HCT116 (cell line): ENCODE measurements around the gene SLC5A6. TPM values are rescaled to one million over a fixed set of nuclear protein-coding genes. Genes with fewer than 3 reads are reported as not detected.

Experiments used
- ATAC-seq: fragments of 200-7000 bp; cut with Tn5 transposase; 2 replicates; pipeline ENCODE4 v1.9.1; 2020; ENCODE audit warnings: mild to moderate bottlenecking, moderate library complexity
- BruUV-seq: library from RNA; stranded (reverse); fragments of 400-500 nt; replicated peaks from 2 replicates; lab custom pipeline; 2021; lab: Mats Ljungman, UMichigan
- CTCF ChIA-PET: fragments of 300-600 bp; sonication (Branson Sonifier 250); formaldehyde crosslinking; loops from one replicate; lab custom pipeline; 2021; ENCODE audit warnings: antibody characterized with exemption; lab: Charles Lee
- POLR2A ChIA-PET: fragments of 300-600, 350-600 bp; sonication (Branson Sonifier 250); formaldehyde crosslinking; loops from one replicate; lab custom pipeline; 2021; ENCODE audit warnings: antibody characterized with exemption; lab: Charles Lee
- RAD21 ChIA-PET, 2 experiments: fragments of 300-600 bp; sonication (Branson Sonifier 250); formaldehyde crosslinking; loops; one replicate each; lab custom pipeline; 2023; ENCODE audit warnings: low total read pairs in 2 of 2; ENCODE audit not compliant: uncharacterized antibody in 2 of 2, unreplicated experiment in 2 of 2, low non-redundant PET in 1 of 2; lab: Charles Lee
- DNase-seq: peaks from one replicate; pipeline ENCODE4 v3.0.0-alpha.2; 2010; ENCODE audit warnings: low read depth, low spot score
- H2AFZ ChIP-seq: fragments of 200-600 bp; shearing (Covaris generic), sonication (generic); 2 replicates; pipeline ENCODE4 v1.6.1; 2017; ENCODE audit warnings: low read depth, mixed run types, mixed read lengths, antibody characterized with exemption, low read length; ENCODE audit not compliant: poor library complexity, severe bottlenecking
- H3K27ac ChIP-seq: 2 replicates; pipeline ENCODE4 v1.5.1; 2012; ENCODE audit warnings: low read depth, low read length
- H3K27me3 ChIP-seq: fragments of 200-600 bp; sonication (generic); 2 replicates; pipeline ENCODE4 v1.6.1; 2016; ENCODE audit warnings: mixed run types, low read length, mixed read lengths; ENCODE audit not compliant: insufficient read depth
- H3K36me3 ChIP-seq, 2 experiments: fragments of 200-500 bp in 1 of 2; fragments of 200-600 bp in 1 of 2; sonication (Bioruptor generic) in 1 of 2; sonication (generic) in 1 of 2; 2 replicates each; pipeline versions ENCODE4 v1.5.1 to v1.6.1; 2014 to 2016; ENCODE audit warnings: low read length in 2 of 2, inconsistent platforms in 1 of 2, mixed read lengths in 1 of 2, mixed run types in 1 of 2; ENCODE audit not compliant: insufficient read depth in 2 of 2, control insufficient read depth in 1 of 2
- H3K4me1 ChIP-seq, 2 experiments: fragments of 200-600 bp in 1 of 2; sonication (generic) in 1 of 2; 2 replicates each; pipeline versions ENCODE4 v1.5.1 to v1.6.1; 2012 to 2017; ENCODE audit warnings: low read length in 2 of 2, inconsistent platforms in 1 of 2, mild to moderate bottlenecking in 1 of 2, mixed read lengths in 1 of 2, mixed run types in 1 of 2, moderate library complexity in 1 of 2; ENCODE audit not compliant: insufficient read depth in 2 of 2, control insufficient read depth in 1 of 2
- H3K4me2 ChIP-seq: fragments of 200-600 bp; sonication (generic); 2 replicates; pipeline ENCODE4 v1.6.1; 2017; ENCODE audit warnings: mixed run types, low read length, mixed read lengths
- H3K4me3 ChIP-seq, 2 experiments: fragments of 200-600 bp in 1 of 2; sonication (generic) in 1 of 2; replicated peaks in 1 of 2; 2 replicates each; pipeline ENCODE4 v1.5.1; 2011 to 2016; ENCODE audit warnings: low read length in 2 of 2, control low read depth in 1 of 2, low read depth in 1 of 2, mild to moderate bottlenecking in 1 of 2, mixed read lengths in 1 of 2, mixed run types in 1 of 2
- H3K79me2 ChIP-seq: fragments of 200-600 bp; sonication (generic); 2 replicates; pipeline ENCODE4 v1.6.1; 2017; ENCODE audit warnings: mild to moderate bottlenecking, mixed run types, low read length, moderate library complexity, mixed read lengths; ENCODE audit not compliant: insufficient read depth
- H3K9ac ChIP-seq: fragments of 200-600 bp; sonication (generic); 2 replicates; pipeline ENCODE4 v1.6.1; 2016; ENCODE audit warnings: low read length, mixed read lengths
- H3K9me2 ChIP-seq: fragments of 200-600 bp; sonication (generic), shearing (Covaris generic); 2 replicates; pipeline ENCODE4 v1.6.1; 2017; ENCODE audit warnings: mixed run types, mild to moderate bottlenecking, moderate library complexity; ENCODE audit not compliant: insufficient read depth
- H3K9me3 ChIP-seq, 2 experiments: fragments of 200-500 bp in 1 of 2; fragments of 200-600 bp in 1 of 2; sonication (Bioruptor generic) in 1 of 2; sonication (generic) in 1 of 2; 2 replicates each; pipeline ENCODE4 v1.6.1; 2014 to 2017; ENCODE audit warnings: low read length in 2 of 2, mixed read lengths in 2 of 2, inconsistent platforms in 1 of 2, low read depth in 1 of 2, mild to moderate bottlenecking in 1 of 2, mixed run types in 1 of 2, moderate library complexity in 1 of 2; ENCODE audit not compliant: control insufficient read depth in 1 of 2, insufficient read depth in 1 of 2
- H4K20me1 ChIP-seq: fragments of 200-600 bp; sonication (generic), shearing (Covaris generic); 2 replicates; pipeline ENCODE4 v1.6.1; 2017; ENCODE audit warnings: mixed run types, mild to moderate bottlenecking, moderate library complexity; ENCODE audit not compliant: insufficient read depth
- ATF3 ChIP-seq: IDR thresholded peaks from 2 replicates; pipeline ENCODE4 v1.6.1; 2012
- CEBPB ChIP-seq: IDR thresholded peaks from 2 replicates; pipeline ENCODE4 v1.6.1; 2012; ENCODE audit warnings: low read depth
- ELF1 ChIP-seq: IDR thresholded peaks from 2 replicates; pipeline ENCODE4 v1.6.1; 2012; ENCODE audit warnings: low read depth, borderline replicate concordance
- EZH2 ChIP-seq: fragments of 200-600 bp; sonication (generic); IDR thresholded peaks from 2 replicates; pipeline ENCODE4 v1.6.1; 2017; ENCODE audit warnings: antibody characterized with exemption, mixed run types
- EZH2phosphoT487 ChIP-seq: fragments of 200-600 bp; IDR thresholded peaks from 2 replicates; pipeline ENCODE4 v1.6.1; 2018; ENCODE audit warnings: antibody characterized with exemption, borderline replicate concordance
- JUND ChIP-seq: IDR thresholded peaks from 2 replicates; pipeline ENCODE4 v1.6.1; 2012
- POLR2A ChIP-seq: IDR thresholded peaks from 2 replicates; pipeline ENCODE4 v1.7.0; 2011; ENCODE audit warnings: borderline replicate concordance; ENCODE audit not compliant: insufficient read depth, insufficient read length; ENCODE audit errors: extremely low read depth
- POLR2AphosphoS5 ChIP-seq: IDR thresholded peaks from 2 replicates; pipeline ENCODE4 v1.6.1; 2011; ENCODE audit warnings: mild to moderate bottlenecking, low read depth, low read length, moderate library complexity
- SP1 ChIP-seq: IDR thresholded peaks from 2 replicates; pipeline ENCODE4 v1.6.1; 2012; ENCODE audit warnings: low read depth
- YY1 ChIP-seq: IDR thresholded peaks from 2 replicates; pipeline ENCODE4 v1.6.1; 2011; ENCODE audit warnings: low read length, low read depth, moderate library complexity, mild to moderate bottlenecking; ENCODE audit not compliant: insufficient replicate concordance; ENCODE audit errors: extremely low read depth
- ZBTB33 ChIP-seq: IDR thresholded peaks from 2 replicates; pipeline ENCODE4 v1.6.1; 2011; ENCODE audit warnings: mild to moderate bottlenecking, low read length, moderate library complexity; ENCODE audit not compliant: insufficient replicate concordance; ENCODE audit errors: extremely low read depth
- ZFX ChIP-seq: fragments of 450-650 bp; IDR thresholded peaks from 2 replicates; pipeline ENCODE4 v1.6.1; 2017
- intact Hi-C: fragments of 100-400 bp; cut with micrococcal nuclease; formaldehyde crosslinking; loops from 2 replicates; pipeline ENCODE4 v1.10.0; 2022
- total RNA-seq: library from RNA; stranded (reverse); gene quantifications from one replicate; pipeline ENCODE4 v1.2.1, GENCODE V29; 2021; ENCODE audit not compliant: unreplicated experiment
- TF ChIP-seq, protein P1 (sequence below), 3 experiments: fragments of 200-600 bp in 1 of 3; sonication (generic) in 1 of 3; IDR thresholded peaks in 2 of 3; conservative IDR thresholded peaks in 1 of 3; 2 replicates each; pipeline ENCODE4 v1.5.1; 2012 to 2017; ENCODE audit warnings: low read depth in 2 of 3, low read length in 2 of 3, antibody characterized with exemption in 1 of 3, borderline replicate concordance in 1 of 3, control low read depth in 1 of 3, mild to moderate bottlenecking in 1 of 3, mixed read lengths in 1 of 3, mixed run types in 1 of 3, moderate library complexity in 1 of 3; ENCODE audit not compliant: insufficient read depth in 1 of 3

Gene SLC5A6
- total RNA-seq, 1 experiment from 2014 or later = 55.4 TPM

DNA sequence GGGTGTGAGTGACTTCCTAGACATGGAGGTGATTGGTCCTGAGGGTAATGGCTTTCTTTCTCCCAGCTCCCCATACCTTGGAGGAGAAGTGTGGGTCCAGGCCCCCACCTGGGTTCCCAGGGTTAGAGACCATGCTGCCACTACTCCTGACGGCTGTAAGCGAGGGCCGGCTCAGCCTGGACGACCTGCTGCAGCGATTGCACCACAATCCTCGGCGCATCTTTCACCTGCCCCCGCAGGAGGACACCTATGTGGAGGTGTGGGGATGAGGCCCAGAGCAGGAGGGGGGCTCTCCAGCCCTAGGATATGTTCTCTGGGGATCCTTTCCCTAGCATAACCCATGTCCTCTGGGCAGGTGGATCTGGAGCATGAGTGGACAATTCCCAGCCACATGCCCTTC is 26.9 kb upstream of the SLC5A6 start:
- POLR2A ChIA-PET = no interaction called here
- CTCF ChIA-PET = no interaction called here
- no peak for ATAC-seq
- H3K79me2 ChIP-seq = no peaks in the 10 kb centered on the region
- no peak for TF ChIP-seq SP1
- no peak for TF ChIP-seq EZH2phosphoT487
- no peak for TF ChIP-seq POLR2AphosphoS5
- TF ChIP-seq, protein P1, sequence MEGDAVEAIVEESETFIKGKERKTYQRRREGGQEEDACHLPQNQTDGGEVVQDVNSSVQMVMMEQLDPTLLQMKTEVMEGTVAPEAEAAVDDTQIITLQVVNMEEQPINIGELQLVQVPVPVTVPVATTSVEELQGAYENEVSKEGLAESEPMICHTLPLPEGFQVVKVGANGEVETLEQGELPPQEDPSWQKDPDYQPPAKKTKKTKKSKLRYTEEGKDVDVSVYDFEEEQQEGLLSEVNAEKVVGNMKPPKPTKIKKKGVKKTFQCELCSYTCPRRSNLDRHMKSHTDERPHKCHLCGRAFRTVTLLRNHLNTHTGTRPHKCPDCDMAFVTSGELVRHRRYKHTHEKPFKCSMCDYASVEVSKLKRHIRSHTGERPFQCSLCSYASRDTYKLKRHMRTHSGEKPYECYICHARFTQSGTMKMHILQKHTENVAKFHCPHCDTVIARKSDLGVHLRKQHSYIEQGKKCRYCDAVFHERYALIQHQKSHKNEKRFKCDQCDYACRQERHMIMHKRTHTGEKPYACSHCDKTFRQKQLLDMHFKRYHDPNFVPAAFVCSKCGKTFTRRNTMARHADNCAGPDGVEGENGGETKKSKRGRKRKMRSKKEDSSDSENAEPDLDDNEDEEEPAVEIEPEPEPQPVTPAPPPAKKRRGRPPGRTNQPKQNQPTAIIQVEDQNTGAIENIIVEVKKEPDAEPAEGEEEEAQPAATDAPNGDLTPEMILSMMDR (IDR thresholded peaks at IDR 0.05 in 2 of 3, conservative IDR thresholded peaks at IDR 0.05 in 1 of 3; ENCODE audit: borderline replicate concordance in 1 of 3, insufficient read depth in 1 of 3, low read depth in 2 of 3, low read length in 2 of 3) = no peak
- TF ChIP-seq, all 23 proteins: peak for 0
- H3K4me2 ChIP-seq = no peak overlapping the region
- RAD21 ChIA-PET = no interaction called here
- BruUV-seq = TSS peak; percentile 5
- no peak overlapping the region for H3K27ac ChIP-seq
- no peak for DNase-seq
- H2AFZ ChIP-seq = no peak overlapping the region
- no peaks in the 10 kb centered on the region for H4K20me1 ChIP-seq
- H3K9me3 ChIP-seq = no peaks in the 10 kb centered on the region
- H3K36me3 ChIP-seq = peaks cover 60 to 89% of the 10 kb centered on the region in 2 experiments
- H3K27me3 ChIP-seq = no peaks in the 10 kb centered on the region
- no peaks in the 10 kb centered on the region for H3K9me2 ChIP-seq
- intact Hi-C loops = no loop called here
- no peaks in the 10 kb centered on the region for H3K4me1 ChIP-seq
- no peak overlapping the region for H3K9ac ChIP-seq
- H3K4me3 ChIP-seq = no peak overlapping the region

GRCh38 chr2:27237341-27237945 is 25.4 kb upstream of the SLC5A6 start:
- Histone ChIP-seq H2AFZ (no peak overlapping the region), H3K27ac (no peak overlapping the region), H3K79me2 (no peaks in the 10 kb centered on the region), H3K36me3 (peaks cover 62 to 92% of the 10 kb centered on the region in 2 experiments), H3K4me3 (no peak overlapping the region), H3K4me1 (no peaks in the 10 kb centered on the region), H3K9me3 (no peaks in the 10 kb centered on the region), H3K27me3 (no peaks in the 10 kb centered on the region), H3K9me2 (no peaks in the 10 kb centered on the region), H3K4me2 (no peak overlapping the region), H3K9ac (no peak overlapping the region), H4K20me1 (no peaks in the 10 kb centered on the region)
- BruUV-seq = no TSS peak
- ChIA-PET RAD21 (no interaction called here), CTCF (no interaction called here), POLR2A (no interaction called here)
- ATAC-seq (no peak), DNase-seq (no peak)
- intact Hi-C loops = no loop called here
- no peak for TF ChIP-seq EZH2
- no peak for TF ChIP-seq JUND
- TF ChIP-seq YY1 = no peak
- TF ChIP-seq CEBPB = no peak
- no peak for TF ChIP-seq ELF1
- no peak for TF ChIP-seq ATF3
- TF ChIP-seq POLR2A = no peak
- TF ChIP-seq ZFX = no peak
- TF ChIP-seq ZBTB33 = no peak
